A673 (cell line): ENCODE measurements around the gene TNFRSF25.
A peak's percentile ranks its signal among the peaks of the same experiment; 100 is the strongest.

Source experiments
- CTCF ChIP-seq: fragments of 300-800, 200-600 bp; sonication (generic); conservative IDR thresholded peaks from 2 replicates; pipeline ENCODE4 v1.5.1; 2017; ENCODE audit warnings: low read depth, mild to moderate bottlenecking, antibody characterized with exemption, low read length, moderate library complexity, mixed read lengths
- EZH2 ChIP-seq: fragments of 200-600 bp; sonication (generic); IDR thresholded peaks from 2 replicates; pipeline ENCODE4 v1.6.1; 2017; ENCODE audit warnings: borderline replicate concordance, low read depth, mild to moderate bottlenecking, mixed read lengths, antibody characterized with exemption, low read length; ENCODE audit not compliant: poor library complexity, severe bottlenecking

GRCh38 chr1:6418668-6419396 lies 47.1 kb downstream of the TNFRSF25 start:
- TF ChIP-seq CTCF (no peak), EZH2 (peak; percentile 50)
